GM21447 (cell line): Measurements from ENCODE around the gene APOA4.

Source experiments
- ATAC-seq: cut with Tn5 transposase; IDR thresholded peaks from one replicate; pipeline ENCODE4 v1.9.1; 2021; ENCODE audit not compliant: unreplicated experiment

Gene APOA4

GRCh38 chr11:116831790-116832349, 8.8 kb upstream of the APOA4 start:
- ATAC-seq: no peak

- no peak for ATAC-seq
These were observed 7.2 kb upstream of the APOA4 start for GRCh38 chr11:116830184-116830912.

DNA sequence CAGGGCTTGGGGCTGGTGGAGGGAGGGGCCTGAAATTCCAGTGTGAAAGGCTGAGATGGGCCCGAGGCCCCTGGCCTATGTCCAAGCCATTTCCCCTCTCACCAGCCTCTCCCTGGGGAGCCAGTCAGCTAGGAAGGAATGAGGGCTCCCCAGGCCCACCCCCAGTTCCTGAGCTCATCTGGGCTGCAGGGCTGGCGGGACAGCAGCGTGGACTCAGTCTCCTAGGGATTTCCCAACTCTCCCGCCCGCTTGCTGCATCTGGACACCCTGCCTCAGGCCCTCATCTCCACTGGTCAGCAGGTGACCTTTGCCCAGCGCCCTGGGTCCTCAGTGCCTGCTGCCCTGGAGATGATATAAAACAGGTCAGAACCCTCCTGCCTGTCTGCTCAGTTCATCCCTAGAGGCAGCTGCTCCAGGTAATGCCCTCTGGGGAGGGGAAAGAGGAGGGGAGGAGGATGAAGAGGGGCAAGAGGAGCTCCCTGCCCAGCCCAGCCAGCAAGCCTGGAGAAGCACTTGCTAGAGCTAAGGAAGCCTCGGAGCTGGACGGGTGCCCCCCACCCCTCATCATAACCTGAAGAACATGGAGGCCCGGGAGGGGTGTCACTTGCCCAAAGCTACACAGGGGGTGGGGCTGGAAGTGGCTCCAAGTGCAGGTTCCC, 6.5 kb upstream of the APOA4 start, which contains the start of gene APOC3:
Gene APOC3 (plus strand): TSS at position 383 of the 659 bp plus-strand sequence. CDS start 676 bp downstream, outside the sequence.
- ATAC-seq: no peak

- ATAC-seq: no peak
These were observed 5.8 kb upstream of the APOA4 start for GRCh38 chr11:116828632-116829524.

DNA sequence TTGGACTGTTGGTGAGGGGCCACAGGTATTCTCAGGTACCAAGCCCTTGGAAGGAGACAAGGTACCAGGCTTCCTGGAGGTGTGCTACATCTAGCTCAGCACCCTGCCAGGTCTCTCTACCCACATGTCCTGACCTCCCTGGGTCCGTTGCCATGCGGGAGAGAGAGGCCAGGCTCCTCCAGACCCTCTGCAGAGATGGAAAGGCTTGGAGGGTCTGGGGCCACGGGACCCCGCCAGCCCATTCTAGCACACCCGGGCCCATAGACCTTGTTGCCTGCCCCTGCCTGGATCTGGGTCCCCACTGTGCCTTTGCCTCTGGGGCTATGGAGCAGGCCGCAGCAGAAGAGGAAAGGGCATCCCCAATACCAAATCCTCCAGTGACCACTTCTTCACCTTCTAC, 4.4 kb upstream of the APOA4 start:
- ATAC-seq: no peak

DNA sequence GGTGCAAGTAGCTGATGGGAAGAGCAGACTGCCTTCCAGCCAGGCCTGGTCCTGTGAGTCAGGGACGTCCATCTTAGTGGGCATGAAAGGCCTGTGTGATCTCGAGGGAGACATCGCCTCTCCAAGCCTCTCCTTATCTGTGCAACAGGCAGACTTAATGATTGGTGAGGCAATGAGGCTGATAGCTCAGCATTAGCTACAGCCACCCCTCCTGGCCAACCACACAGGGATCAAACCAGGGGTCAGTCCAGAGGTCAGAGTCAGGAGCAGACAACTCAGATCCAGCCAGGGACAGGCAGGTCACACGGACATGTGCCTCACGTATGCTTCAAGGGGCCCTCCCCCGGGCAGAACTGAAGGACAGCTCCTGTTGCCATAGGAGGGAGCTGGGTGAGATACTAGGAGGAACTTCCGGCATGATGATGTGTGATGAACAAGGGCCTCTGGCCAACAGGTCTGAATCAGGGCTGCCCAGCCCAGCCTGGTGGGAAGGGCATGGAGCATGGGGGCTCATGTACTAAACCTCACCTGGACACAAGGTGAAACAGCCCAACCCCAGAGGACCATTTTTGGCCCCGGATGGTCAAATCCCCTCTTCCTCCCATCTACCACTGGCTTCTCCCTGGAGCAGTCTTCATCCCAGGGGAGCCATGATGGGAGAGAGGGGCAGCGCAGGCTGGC, 3.8 kb upstream of the APOA4 start:
- no peak for ATAC-seq

DNA sequence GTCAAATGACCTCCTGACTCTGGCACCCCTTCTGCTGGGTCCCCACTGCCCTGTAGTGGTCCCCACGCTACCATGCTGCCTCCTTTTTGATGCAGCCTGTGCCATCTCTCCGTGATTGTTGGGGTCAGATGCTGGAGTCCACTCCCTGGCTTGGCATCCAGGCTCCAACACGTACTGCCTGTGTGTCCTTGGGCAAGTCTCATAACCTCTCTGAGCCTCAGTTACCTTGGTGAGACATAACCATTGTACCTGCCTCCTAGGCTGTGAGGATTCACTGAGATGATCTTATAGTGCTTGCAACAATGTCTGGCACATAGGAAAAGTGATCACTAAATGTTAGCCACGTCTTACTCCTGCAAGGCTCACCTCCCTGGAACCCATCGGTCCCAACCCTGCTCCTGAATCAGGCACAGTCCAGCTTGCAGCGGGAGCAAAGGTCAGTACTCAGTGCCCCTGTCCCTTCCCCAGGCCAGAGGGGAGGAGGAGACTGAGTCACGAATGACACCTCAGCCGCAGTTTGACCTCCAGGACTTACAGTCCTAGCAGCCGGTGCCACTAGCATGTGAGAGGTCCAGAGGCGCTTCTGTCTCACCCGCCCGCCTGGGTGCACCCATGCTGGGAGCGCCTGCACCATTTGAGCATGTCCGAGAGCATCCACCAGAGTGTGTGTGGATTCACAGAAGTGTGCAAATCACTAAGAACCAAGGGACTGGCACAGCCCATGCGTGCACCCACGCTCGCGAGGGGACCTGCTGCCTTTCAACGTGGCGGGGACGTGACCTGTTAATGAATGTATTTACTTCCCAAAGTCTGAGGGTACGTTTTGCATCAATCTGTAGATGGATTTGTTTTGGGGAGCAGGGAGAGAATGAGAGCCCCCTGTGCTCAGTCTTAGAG, 3.0 kb upstream of the APOA4 start:
- no peak for ATAC-seq

- no peak for ATAC-seq
These were observed 2.3 kb upstream of the APOA4 start for GRCh38 chr11:116825434-116825833.

GRCh38 chr11:116822575-116822974, 529 bp downstream of the APOA4 start:
- no peak for ATAC-seq

- ATAC-seq: no peak
These were observed 1.8 kb downstream of the APOA4 start for GRCh38 chr11:116821050-116821918.

DNA sequence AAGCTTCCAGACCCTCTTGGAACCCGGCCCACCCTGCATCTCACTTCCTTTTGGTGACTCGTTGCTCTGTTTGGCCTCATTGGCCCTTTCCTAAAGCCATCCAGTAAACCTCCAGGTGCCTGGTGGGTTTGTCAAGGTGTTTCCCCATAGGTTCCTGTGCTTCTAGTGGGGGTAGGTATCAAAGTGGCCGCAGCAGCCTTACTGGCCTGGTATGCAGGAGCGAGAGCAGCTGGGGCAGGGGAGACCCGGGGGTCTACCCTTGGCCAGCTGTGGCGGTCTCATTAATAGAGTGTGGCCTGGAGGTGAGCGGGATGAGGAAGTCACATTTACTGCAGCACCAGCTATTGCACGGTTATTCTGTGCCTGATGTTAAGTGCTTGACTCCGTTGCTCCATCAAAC, 4.1 kb downstream of the APOA4 start:
- no peak for ATAC-seq

GRCh38 chr11:116814502-116814901, 8.6 kb downstream of the APOA4 start:
- no peak for ATAC-seq

DNA sequence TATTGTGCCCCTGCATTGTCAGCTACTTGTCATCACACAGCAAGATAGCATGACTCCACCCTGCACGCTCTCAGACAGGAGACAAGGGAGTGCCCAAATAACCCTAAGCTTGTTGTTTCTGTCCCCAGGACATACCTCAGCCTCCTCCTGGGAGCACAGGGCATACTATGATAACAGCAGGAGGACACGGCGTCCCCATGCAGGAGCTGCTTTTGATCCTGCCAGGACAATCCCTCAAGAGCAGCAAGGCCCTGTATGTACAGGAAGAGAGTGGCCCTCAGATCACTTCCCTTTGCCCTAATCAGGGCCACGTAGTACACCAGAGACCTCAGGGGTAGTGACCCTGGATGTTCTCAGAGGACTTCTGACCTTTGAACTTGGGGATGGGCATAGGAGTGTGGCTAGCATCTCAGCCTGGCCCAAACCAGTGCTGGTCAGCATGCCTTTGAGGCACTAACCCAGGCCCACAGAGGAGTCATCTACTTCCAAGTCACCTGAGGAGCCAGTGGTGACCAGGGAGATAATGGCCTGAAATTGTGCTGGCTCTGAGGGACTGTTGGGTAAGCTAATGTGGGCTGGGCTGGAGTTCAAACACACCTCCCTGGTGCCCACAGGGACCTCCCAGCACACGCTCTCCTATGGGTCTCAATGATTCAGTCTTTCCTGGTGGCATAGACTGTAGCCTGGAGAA, 9.2 kb downstream of the APOA4 start:
- no peak for ATAC-seq

DNA sequence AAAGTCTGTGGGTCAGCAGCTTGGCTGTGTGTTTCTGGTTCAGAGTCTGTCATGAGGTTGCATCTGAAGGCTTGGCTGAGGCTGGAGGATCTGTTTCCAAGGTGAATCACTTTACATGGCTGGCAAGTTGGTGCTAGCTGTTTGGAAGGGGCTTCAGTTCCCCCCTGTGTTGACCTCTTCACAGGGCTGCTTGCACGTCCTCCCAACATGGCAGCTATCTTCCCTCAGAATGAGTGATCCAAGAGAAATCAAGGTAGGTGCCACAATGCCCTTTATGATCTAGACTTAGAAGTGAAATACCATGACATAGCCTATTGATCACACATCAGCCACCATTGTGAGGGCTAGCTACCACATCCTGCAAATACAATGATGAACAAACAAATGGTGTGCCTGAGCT, 9.9 kb downstream of the APOA4 start:
- no peak for ATAC-seq

GRCh38 chr11:116812109-116812508, 11.0 kb downstream of the APOA4 start:
- ATAC-seq: no peak

DNA sequence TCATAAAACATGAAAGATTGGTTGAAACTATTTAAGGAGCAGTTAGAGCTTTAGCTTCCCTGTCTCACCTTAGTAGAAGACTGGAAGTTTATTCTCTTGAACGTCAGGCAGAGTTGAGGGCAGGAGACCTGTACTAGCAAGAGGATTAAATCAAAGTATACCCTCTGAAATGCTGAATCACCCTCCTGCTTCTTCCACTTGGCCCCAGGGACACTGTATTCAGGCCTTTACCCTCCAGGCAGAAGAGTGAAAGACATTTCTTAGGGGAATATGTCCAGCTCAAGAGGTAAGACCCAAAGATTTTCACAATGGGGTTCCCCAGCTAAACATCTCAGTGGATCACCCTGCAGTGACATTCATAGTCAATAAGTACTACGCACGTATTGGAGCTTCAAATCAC, 11.9 kb downstream of the APOA4 start:
- ATAC-seq: no peak

- ATAC-seq: no peak
These were observed 14.6 kb downstream of the APOA4 start for GRCh38 chr11:116808262-116809175.
